Effector memory CD4-positive, alpha-beta T cell (primary cell): ENCODE data around the gene INPP5E.
"Not testable (repeated sequence)": the region's sequence is repeated elsewhere in the genome, so short reads cannot be mapped to it uniquely, and the experiment has no call there.

Experiments used
- DNase-seq, 3 donors: peaks; one replicate each; pipeline ENCODE4 v3.0.0-alpha.2; 2020
- H3K27ac ChIP-seq: 2 replicates; pipeline ENCODE4 v1.7.0; 2013; ENCODE audit warnings: mild to moderate bottlenecking, low read length, moderate library complexity; ENCODE audit not compliant: insufficient read depth, poor library complexity, severe bottlenecking
- H3K27me3 ChIP-seq: replicated peaks from 2 replicates; pipeline ENCODE4 v1.7.0; 2013; ENCODE audit warnings: mild to moderate bottlenecking, low read length; ENCODE audit not compliant: insufficient read depth, control insufficient read depth, poor library complexity, severe bottlenecking
- H3K36me3 ChIP-seq: 2 replicates; pipeline ENCODE4 v1.7.0; 2013; ENCODE audit warnings: mild to moderate bottlenecking, low read length, moderate library complexity; ENCODE audit not compliant: control insufficient read depth, insufficient read depth
- H3K4me1 ChIP-seq: 2 replicates; pipeline ENCODE4 v1.7.0; 2013; ENCODE audit warnings: low read length, mild to moderate bottlenecking; ENCODE audit not compliant: control insufficient read depth, insufficient read depth, poor library complexity, severe bottlenecking
- H3K4me3 ChIP-seq: 2 replicates; pipeline ENCODE4 v1.7.0; 2013; ENCODE audit warnings: low read length, low read depth, mild to moderate bottlenecking; ENCODE audit not compliant: insufficient read depth, poor library complexity, severe bottlenecking
- H3K9me3 ChIP-seq: 2 replicates; pipeline ENCODE4 v1.7.0; 2013; ENCODE audit warnings: mild to moderate bottlenecking, low read length, moderate library complexity; ENCODE audit not compliant: control insufficient read depth

INPP5E gene

GRCh38 chr9:136429075-136429628, 10.5 kb downstream of the INPP5E start:
- DNase-seq: no peak
- Histone ChIP-seq H3K4me1 (no peaks in the 10 kb centered on the region), H3K27ac (no peak overlapping the region), H3K9me3 (no peaks in the 10 kb centered on the region), H3K36me3 (peaks cover 41% of the 10 kb centered on the region), H3K4me3 (no peak overlapping the region), H3K27me3 (no peaks in the 10 kb centered on the region)

DNA sequence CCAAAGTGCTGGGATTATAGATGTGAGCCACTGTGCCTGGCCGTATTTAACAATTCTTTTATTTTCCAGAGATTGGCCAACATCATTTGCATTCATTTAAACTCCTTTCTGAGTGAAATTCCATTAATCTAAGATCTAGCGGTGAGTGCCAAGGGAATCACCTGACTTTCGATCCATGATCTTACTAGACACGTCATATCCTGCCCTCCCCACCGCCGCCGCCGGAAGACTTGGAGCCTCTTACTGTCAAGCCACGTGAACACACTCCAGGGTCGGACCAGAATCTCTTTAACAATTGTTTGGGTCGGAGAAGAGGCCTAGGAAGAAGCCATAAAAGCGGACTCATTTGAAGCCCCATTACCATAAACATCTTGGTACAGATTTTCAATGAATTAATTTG, 12.9 kb downstream of the INPP5E start:
- H3K36me3 ChIP-seq: peaks cover 49% of the 10 kb centered on the region
- H3K4me3 ChIP-seq: no peak overlapping the region
- no peaks in the 10 kb centered on the region for H3K4me1 ChIP-seq
- no peak overlapping the region for H3K27ac ChIP-seq
- H3K27me3 ChIP-seq: no peaks in the 10 kb centered on the region
- no peak for DNase-seq
- H3K9me3 ChIP-seq: no peaks in the 10 kb centered on the region

DNA sequence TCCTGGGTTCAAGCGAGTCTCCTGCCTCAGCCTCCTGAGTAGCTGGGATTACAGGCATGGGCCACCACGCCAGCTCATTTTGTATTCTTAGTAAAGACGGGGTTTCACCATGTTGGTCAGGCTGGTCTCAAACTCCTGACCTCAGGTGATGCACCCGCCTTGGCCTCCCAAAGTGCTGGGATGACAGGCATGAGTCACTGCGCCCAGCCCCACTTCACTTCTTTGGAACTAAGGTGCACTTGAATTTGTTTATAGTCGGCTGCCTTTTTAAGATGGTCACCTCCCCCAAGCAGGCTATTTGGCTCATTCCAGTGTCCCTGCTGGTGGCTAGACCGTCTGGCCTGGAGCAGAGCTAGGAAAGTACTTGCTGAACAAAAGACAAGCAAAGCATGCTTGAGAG, 14.3 kb downstream of the INPP5E start:
- not testable (repeated sequence) for H3K9me3 ChIP-seq, H3K27ac ChIP-seq, H3K27me3 ChIP-seq, H3K4me1 ChIP-seq, DNase-seq, H3K4me3 ChIP-seq
- peaks cover 56% of the 10 kb centered on the region for H3K36me3 ChIP-seq

- Histone ChIP-seq H3K9me3 (no peaks in the 10 kb centered on the region), H3K27me3 (no peaks in the 10 kb centered on the region), H3K4me1 (no peaks in the 10 kb centered on the region), H3K27ac (no peak overlapping the region), H3K36me3 (peaks cover 53% of the 10 kb centered on the region), H3K4me3 (no peak overlapping the region)
- DNase-seq: no peak
Measured at GRCh38 chr9:136424750-136425362, 14.8 kb downstream of the INPP5E start.

DNA sequence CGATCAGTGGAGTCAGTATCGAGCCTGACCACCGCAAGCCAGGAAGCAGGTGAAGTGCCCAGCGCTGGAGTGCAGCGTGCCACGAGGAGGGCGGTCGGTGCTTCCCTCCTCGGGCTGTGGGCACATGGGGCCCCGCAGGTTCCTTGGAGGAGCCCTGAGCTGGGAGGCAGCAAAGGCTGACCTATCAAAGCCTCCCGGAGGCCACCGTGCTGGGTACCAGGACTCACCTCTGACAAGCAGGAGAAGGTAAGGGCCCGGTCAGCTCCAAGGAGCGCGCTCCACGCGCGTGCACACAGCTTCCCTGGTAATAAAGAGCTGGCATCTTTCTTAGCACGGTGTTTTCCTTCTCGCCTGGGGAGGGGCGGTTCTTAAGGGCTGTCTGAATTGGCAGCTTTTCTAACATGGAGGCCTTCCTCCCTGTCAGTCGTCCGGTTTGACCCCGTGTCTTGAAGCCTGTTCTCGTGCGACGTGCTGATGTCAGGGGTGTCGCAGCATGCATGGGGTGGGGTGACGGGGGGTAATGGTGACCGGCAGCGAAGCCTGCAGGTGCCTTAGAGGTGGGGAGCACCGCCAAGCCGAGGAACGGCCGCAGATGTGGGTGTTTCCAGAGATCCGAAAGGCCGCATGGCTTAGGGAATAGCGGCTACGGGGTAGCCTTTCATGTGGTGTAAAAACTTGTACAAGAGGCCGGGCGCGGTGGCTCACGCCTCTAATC, 16.1 kb downstream of the INPP5E start:
- no peak overlapping the region for H3K4me3 ChIP-seq
- H3K36me3 ChIP-seq: peaks cover 53% of the 10 kb centered on the region
- no peak for DNase-seq
- H3K27ac ChIP-seq: no peak overlapping the region
- H3K9me3 ChIP-seq: no peaks in the 10 kb centered on the region
- H3K4me1 ChIP-seq: no peaks in the 10 kb centered on the region
- H3K27me3 ChIP-seq: no peaks in the 10 kb centered on the region

DNA sequence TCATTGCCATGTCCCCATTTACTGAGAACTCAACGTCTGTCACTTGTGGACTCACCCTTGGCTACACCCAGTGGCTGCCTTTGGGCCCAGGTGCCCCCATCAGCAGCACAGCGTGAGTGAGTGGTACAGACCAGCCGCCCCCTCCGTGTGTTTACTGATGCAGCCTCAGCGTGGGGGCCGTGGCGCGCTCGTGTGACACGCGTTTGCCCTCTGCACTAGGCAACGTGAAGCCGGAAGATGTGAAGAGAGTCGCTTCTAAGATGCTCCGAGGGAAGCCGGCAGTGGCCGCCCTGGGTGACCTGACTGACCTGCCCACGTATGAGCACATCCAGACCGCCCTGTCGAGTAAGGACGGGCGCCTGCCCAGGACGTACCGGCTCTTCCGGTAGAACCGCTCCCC, 16.8 kb downstream of the INPP5E start:
- no peak for DNase-seq
- H3K9me3 ChIP-seq: no peaks in the 10 kb centered on the region
- peaks cover 60% of the 10 kb centered on the region for H3K36me3 ChIP-seq
- no peaks in the 10 kb centered on the region for H3K27me3 ChIP-seq
- no peak overlapping the region for H3K27ac ChIP-seq
- no peaks in the 10 kb centered on the region for H3K4me1 ChIP-seq
- H3K4me3 ChIP-seq: no peak overlapping the region

DNA sequence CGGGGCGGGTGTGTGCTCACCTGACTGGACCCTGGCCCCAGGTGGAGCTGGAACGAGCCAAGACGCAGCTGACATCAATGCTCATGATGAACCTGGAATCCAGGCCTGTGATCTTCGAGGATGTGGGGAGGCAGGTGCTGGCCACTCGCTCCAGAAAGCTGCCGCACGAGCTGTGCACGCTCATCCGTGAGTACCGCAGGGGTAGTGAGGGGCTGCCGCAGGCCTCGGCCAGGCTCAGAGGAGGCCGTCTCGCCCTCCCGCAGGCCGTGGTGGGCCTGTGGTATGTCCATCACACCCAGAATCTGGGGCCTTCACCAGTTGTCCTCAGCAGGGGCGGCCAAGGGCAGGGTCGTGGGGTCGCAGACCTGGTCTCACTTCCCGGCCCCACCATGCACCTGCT, 17.9 kb downstream of the INPP5E start:
- H3K4me3 ChIP-seq: no peak overlapping the region
- DNase-seq: no peak
- peaks cover 70% of the 10 kb centered on the region for H3K36me3 ChIP-seq
- H3K4me1 ChIP-seq: no peaks in the 10 kb centered on the region
- H3K27ac ChIP-seq: no peak overlapping the region
- no peaks in the 10 kb centered on the region for H3K9me3 ChIP-seq
- no peaks in the 10 kb centered on the region for H3K27me3 ChIP-seq

DNA sequence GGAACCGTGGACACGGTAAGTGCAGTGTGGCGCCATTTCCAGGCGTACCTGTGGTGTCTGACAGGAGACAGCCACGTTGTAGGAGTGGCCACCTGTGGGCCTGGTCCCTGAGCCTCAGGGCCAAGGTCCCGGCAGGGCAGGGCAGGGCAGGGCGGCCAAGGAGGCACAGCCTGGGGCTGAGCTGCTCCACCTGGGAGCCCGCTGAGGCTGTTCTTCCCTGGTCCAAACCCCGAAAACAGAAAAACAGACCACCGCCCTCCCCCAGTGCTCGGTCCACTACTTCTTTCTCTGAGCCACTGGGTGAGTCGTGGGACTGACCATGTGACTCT, 20.6 kb downstream of the INPP5E start:
- Histone ChIP-seq H3K27ac (no peak overlapping the region), H3K4me3 (no peak overlapping the region), H3K36me3 (peaks cover 91% of the 10 kb centered on the region), H3K9me3 (no peaks in the 10 kb centered on the region), H3K4me1 (no peaks in the 10 kb centered on the region), H3K27me3 (no peaks in the 10 kb centered on the region)
- DNase-seq: no peak

- Histone ChIP-seq H3K9me3 (no peaks in the 10 kb centered on the region), H3K27ac (no peak overlapping the region), H3K36me3 (peaks cover 92% of the 10 kb centered on the region), H3K27me3 (no peaks in the 10 kb centered on the region), H3K4me1 (no peaks in the 10 kb centered on the region), H3K4me3 (no peak overlapping the region)
- no peak for DNase-seq
Measured at GRCh38 chr9:136418182-136419091, 21.2 kb downstream of the INPP5E start.

DNA sequence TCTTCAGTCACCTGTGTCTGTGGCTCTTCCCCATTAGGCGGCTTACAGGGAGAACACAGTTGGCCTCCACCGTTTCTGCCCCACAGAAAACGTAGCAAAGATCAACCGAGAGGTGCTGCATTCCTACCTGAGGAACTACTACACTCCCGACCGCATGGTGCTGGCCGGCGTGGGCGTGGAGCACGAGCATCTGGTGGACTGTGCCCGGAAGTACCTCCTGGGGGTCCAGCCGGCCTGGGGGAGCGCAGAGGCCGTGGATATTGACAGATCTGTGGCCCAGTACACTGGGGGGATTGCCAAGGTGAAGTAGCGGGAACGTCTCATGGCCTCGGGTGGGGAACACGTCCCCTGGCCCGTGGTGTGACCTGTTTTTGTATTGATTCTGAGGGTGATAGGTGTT, 22.7 kb downstream of the INPP5E start:
- no peak for DNase-seq
- H3K9me3 ChIP-seq: no peaks in the 10 kb centered on the region
- H3K4me1 ChIP-seq: peaks cover 1% of the 10 kb centered on the region
- no peaks in the 10 kb centered on the region for H3K27me3 ChIP-seq
- H3K27ac ChIP-seq: no peak overlapping the region
- peaks cover 91% of the 10 kb centered on the region for H3K36me3 ChIP-seq
- H3K4me3 ChIP-seq: no peak overlapping the region
